ENCODE results near the gene NOB1.
"Not testable (repeated sequence)": the region's sequence is repeated elsewhere in the genome, so short reads cannot be mapped to it uniquely, and the experiment has no call there.

The NOB1 gene

DNA sequence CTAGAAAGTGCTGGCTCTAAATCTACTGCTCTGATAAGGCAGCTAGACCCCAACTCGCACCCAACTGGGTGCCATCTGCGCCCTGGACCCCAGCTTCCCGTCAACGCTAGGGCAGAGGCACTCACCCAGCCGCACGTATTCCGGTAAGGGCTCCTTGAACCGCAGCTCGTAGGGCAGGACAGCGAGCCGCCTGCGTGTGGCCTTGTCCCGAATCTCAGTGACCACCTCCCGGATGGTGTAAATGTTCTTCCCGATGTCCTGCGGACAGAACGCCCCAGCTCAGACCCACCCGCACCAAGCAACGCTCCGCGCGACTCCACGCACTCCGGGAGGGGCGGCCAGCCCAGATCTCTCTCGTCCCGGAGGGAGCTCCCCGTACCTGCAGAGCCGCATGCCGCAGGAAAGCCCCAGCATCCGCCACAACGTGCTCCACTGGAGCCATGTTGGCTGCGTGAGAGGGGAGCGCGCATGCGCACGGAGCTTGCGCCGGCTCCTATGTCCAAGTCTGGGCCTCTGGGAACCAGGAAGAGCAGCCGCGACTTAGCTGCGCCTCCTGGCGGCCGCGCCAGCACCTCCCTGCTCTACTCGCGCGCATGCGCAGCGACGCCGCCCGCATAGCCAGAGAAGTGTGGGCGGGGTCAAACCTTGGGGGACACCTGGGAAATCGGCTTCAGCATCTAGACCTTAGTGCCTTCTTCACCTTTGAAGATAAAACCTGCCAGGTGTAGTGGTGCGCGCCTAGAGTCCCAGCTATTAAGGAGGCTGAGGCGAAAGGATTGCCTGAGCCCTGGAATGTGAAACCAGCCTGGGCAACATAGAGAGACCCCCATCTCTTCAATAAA lies at the start of gene NOB1:
NOB1 (minus strand) TSS at position 458 of the 842 bp plus-strand sequence; CDS start at position 442, 16 bp downstream.
- DNase-seq (ENCODE audit: low read depth): peak; percentile 96

GRCh38 chr16:69804297-69804696 lies 49.6 kb upstream of the NOB1 start:
- DNase-seq (ENCODE audit: low read depth): no peak

GRCh38 chr16:69799611-69800031 lies 44.9 kb upstream of the NOB1 start:
- no peak for DNase-seq (ENCODE audit: low read depth)

DNA sequence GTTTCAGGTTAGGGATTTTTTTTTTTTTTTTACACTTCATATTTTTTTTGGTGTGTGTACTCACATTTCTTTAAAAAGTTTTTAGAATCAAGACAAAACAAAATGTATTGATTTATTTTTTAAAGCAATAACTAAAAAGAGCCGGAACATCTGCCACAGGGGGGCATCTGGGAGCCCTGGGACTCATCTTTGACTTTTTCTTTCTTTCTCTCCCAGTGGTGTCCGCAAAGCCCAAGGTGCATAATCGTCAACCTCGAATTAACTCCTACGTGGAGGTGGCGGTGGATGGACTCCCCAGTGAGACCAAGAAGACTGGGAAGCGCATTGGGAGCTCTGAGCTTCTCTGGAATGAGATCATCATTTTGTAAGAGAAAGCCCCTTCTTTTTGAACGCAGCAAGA lies 43.7 kb upstream of the NOB1 start:
- DNase-seq (ENCODE audit: low read depth): peak; percentile 8

GRCh38 chr16:69796285-69797118 lies 41.8 kb upstream of the NOB1 start:
- peak; percentile 79 for DNase-seq (ENCODE audit: low read depth)

DNA sequence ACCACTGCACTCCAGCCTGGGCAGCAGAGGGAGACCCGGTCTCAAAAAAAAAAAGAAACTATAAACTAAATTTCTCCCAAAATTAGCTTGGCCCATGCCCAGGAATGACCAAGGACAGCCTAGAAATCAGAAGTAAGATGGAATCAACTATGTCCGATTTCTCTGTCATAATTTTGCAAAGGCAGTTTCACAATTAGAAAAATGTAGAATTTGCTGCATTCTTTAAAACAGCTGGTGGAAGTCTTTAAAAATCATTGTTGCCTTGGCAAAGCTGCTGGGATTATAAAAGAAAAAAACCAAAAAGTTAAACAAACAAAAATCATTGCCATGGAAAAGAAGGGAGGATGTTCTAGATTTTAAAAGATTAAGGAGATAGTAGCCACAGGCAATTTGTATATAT lies 39.8 kb upstream of the NOB1 start:
- DNase-seq (ENCODE audit: low read depth): no peak

- no peak for DNase-seq (ENCODE audit: low read depth)
Measured at GRCh38 chr16:69793526-69793925, 38.8 kb upstream of the NOB1 start.

DNA sequence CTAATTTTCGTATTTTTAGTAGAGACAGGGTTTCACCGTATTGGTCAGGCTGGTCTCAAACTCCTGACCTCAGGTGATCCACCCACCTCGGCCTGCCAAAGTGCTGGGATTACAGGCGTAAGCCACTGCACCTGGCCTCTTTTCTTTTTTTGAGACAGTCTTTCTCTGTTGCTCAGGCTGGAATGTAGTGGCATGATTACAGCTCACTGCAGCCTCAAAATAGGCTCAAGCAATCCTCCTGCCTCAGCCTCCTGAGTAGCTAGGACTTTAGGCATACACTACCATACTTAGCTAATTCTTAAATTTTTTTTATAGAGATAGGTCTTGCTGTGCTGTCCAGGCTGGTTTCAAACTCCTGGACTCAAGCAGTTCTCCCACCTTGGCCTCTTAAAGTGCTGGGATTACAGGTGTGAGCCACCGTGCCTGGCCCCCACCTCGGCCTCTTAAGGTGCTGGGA lies 36.7 kb upstream of the NOB1 start:
- not testable (repeated sequence) for DNase-seq (ENCODE audit: low read depth)

DNA sequence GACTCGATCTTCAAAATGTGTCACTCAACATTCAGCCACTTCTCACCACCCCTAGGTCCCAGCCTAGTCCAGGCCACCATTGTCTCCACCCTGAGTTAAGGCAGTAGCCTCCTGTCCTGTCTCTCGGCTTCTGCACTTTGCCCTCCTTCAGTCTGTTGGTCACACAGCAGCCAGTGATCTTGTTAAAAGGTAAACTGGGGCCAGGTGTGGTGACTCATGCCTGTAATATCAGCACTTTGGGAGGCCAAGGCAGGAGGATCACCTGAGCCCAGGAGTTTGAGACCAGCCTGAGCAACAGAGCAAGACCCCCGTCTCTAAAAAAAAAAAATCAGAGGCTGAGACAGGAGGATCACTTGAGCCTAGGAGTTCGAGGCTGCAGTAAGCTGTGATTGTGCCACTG lies 33.2 kb upstream of the NOB1 start:
- no peak for DNase-seq (ENCODE audit: low read depth)

DNA sequence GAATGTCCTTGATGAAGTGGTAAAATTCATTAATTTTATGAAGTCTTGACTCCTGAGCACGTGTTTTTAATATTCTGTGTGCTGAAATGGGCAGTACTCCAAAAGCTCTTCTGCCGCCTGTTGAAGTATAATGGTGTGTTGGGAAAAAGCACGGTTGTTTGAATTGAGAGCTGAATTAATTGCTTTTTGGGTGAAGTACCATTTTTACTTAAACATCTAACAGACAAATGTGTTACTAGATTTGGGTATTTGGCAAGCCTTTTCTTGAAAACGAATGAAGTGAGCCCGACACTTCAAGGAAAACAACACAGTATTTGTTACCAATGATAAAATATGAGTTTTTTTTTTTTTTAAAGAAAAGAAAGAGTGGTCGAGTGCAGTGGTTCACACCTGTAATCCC lies 29.9 kb upstream of the NOB1 start:
- no peak for DNase-seq (ENCODE audit: low read depth)

- no peak for DNase-seq (ENCODE audit: low read depth)
Measured at GRCh38 chr16:69781118-69781517, 26.4 kb upstream of the NOB1 start.

- no peak for DNase-seq (ENCODE audit: low read depth)
Measured at GRCh38 chr16:69779724-69780123, 25.0 kb upstream of the NOB1 start.

DNA sequence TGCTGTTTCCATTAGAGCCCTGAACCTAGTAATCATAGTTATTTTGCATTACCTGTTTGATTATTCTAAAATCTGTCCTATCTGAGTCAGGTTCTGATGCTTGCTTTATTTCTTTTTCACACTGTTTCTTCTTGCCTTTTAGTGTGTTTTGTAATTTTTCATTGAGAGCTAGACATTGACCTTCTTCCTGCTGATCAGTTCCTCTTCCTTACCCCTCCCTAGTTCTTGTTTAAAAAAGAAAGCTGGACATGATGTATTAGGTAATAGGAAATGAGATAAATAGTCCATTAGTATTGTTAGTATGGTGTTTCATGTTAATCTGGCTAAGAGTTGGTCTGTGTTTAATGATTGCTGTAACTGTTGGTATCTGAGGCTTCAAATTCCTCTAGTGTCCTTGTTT lies 20.8 kb upstream of the NOB1 start:
- DNase-seq (ENCODE audit: low read depth): no peak

- no peak for DNase-seq (ENCODE audit: low read depth)
Measured at GRCh38 chr16:69773260-69773947, 18.7 kb upstream of the NOB1 start.

GRCh38 chr16:69771651-69771967 lies 16.9 kb upstream of the NOB1 start:
- no peak for DNase-seq (ENCODE audit: low read depth)

- no peak for DNase-seq (ENCODE audit: low read depth)
Measured at GRCh38 chr16:69769404-69769803, 14.7 kb upstream of the NOB1 start.

GRCh38 chr16:69768666-69769065 lies 13.9 kb upstream of the NOB1 start:
- DNase-seq (ENCODE audit: low read depth): no peak

- no peak for DNase-seq (ENCODE audit: low read depth)
Measured at GRCh38 chr16:69767459-69768229, 12.9 kb upstream of the NOB1 start.

GRCh38 chr16:69763599-69763942 lies 8.8 kb upstream of the NOB1 start:
- no peak for DNase-seq (ENCODE audit: low read depth)

DNA sequence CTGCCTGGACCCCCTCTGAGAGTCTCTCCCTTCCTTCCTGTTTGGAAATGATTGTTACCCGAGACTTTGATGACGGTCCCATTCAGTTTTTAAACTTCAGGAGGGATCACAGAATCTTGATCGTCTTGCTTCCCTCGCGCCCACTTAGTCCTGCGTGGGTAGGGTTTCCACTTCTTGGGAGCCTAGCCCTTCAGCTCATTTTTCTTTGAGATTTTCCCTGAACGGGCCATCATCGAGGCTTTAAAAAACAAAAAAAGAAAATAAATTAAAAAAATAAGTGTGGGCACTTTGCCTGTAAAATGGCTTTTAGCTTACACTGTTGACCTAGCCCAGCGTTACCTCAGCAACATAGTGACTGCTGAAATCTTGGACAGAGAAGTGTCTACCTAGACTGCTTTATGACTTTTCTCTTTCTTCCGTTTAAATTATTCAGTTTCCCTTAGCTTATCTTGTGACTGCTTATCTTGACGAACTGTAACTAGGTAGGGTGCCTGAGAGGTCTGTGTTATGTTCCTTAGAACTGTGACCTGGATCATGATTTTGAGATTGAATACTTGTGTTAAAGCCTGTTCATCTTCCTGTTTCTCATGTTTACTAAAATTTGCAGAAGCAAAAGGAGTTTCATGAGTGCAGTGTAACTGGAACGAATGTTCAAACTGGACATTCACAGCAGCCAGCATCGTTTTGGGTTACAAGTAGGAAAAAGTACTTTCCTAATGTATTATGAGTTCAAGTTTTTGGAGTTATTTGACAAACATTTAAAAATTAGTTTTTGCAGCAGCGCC lies 8.3 kb upstream of the NOB1 start:
- DNase-seq (ENCODE audit: low read depth): peak; percentile 45

All from ELR (cell line).